ENCODE data around the gene ANO2. TPM values are rescaled to one million over a fixed set of nuclear protein-coding genes. Genes with fewer than 3 reads are reported as not detected.

Gene ANO2
- total RNA-seq, 2 donors from 2014 or later = 6.7 to 18.5 TPM

DNA sequence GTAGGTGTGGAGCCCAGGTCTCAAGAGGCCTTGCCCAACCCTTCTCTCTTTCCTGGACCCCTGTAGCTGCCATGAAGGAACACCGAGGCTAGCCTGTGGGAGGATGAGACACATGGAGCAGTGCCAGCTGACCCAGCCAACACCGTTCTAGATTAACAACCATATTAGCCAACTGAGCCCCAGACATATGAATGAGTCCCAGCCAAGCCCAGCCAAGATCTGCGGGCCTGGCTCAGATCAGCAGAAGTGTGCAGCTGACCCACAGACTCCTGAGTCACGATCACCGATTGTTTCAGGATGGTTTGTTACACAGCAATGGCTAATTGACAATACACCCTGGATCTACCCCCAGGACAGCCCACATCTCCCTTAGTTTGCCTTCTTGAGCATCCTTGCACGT lies 431.0 kb downstream of the ANO2 start:
- Histone ChIP-seq H3K4me3 (no peak overlapping the region), H3K9me3 (no peaks in the 10 kb centered on the region), H3K4me1 (ENCODE audit: control insufficient read depth in 1 of 2, low read depth in 2 of 2) (peaks cover 0 to 5% of the 10 kb centered on the region in 2 donors), H3K36me3 (no peaks in the 10 kb centered on the region), H3K27ac (no peak overlapping the region), H3K27me3 (replicated peaks; ENCODE audit: insufficient read depth) (no peaks in the 10 kb centered on the region)
- TF ChIP-seq, protein P1, sequence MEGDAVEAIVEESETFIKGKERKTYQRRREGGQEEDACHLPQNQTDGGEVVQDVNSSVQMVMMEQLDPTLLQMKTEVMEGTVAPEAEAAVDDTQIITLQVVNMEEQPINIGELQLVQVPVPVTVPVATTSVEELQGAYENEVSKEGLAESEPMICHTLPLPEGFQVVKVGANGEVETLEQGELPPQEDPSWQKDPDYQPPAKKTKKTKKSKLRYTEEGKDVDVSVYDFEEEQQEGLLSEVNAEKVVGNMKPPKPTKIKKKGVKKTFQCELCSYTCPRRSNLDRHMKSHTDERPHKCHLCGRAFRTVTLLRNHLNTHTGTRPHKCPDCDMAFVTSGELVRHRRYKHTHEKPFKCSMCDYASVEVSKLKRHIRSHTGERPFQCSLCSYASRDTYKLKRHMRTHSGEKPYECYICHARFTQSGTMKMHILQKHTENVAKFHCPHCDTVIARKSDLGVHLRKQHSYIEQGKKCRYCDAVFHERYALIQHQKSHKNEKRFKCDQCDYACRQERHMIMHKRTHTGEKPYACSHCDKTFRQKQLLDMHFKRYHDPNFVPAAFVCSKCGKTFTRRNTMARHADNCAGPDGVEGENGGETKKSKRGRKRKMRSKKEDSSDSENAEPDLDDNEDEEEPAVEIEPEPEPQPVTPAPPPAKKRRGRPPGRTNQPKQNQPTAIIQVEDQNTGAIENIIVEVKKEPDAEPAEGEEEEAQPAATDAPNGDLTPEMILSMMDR (IDR thresholded peaks at IDR 0.05) = no peak
- no peak for ATAC-seq (ENCODE audit: insufficient number of reproducible peaks, low FRiP score, low read depth)
- DNase-seq (ENCODE audit: low spot score) = no peak

DNA sequence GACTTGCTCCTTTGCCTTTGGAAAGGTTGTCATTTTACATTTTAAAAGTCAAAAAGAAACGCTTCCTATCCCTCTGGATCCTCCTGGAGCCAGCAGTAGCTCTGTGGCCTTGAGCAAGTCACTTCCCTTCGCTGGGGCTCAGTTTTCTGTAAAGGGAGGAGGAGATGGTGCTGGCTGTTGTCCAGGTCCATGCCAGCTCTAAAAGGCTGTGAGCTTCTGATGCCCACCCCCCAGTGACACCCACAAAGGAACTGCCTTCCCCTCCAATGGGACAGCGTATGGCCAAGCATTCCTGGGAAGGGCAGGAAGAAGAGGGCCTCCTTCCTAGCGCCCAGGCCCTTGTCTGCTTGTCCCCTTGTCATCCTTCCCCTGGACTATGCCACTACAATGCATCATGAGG lies 431.7 kb downstream of the ANO2 start:
- ATAC-seq (ENCODE audit: insufficient number of reproducible peaks, low FRiP score, low read depth) = no peak
- no peak overlapping the region for H3K27ac ChIP-seq
- H3K36me3 ChIP-seq = no peaks in the 10 kb centered on the region
- no peaks in the 10 kb centered on the region for H3K27me3 ChIP-seq (replicated peaks; ENCODE audit: insufficient read depth)
- no peak overlapping the region for H3K4me3 ChIP-seq
- H3K4me1 ChIP-seq (ENCODE audit: control insufficient read depth in 1 of 2, low read depth in 2 of 2) = peaks cover 0 to 5% of the 10 kb centered on the region in 2 donors
- TF ChIP-seq, protein P1 (IDR thresholded peaks at IDR 0.05) = no peak
- H3K9me3 ChIP-seq = no peaks in the 10 kb centered on the region
- no peak for DNase-seq (ENCODE audit: low spot score)

Other genes starting within 250 kb of the ANO2 start
- 100 to 1,000 TPM; 164 to 251 TPM for gene VWF, start 179.4 kb upstream of the ANO2 start, total RNA-seq

All from thoracic aorta (tissue), 2 donors.